GM21825 (cell line): ENCODE data around the gene CENPL.
"Not testable (repeated sequence)": the region's sequence is repeated elsewhere in the genome, so short reads cannot be mapped to it uniquely, and the experiment has no call there.

Source experiments
- ATAC-seq: cut with Tn5 transposase; IDR thresholded peaks from one replicate; pipeline ENCODE4 v1.9.1; 2021; ENCODE audit warnings: mild to moderate bottlenecking, moderate library complexity; ENCODE audit not compliant: unreplicated experiment

The CENPL gene

GRCh38 chr1:173857363-173857917 lies 32.8 kb upstream of the CENPL start:
- ATAC-seq, result no peak

- no peak for ATAC-seq
Observed at GRCh38 chr1:173856903-173857302, 32.2 kb upstream of the CENPL start.

GRCh38 chr1:173856014-173856413 lies 31.3 kb upstream of the CENPL start:
- no peak for ATAC-seq

- ATAC-seq, result no peak
Observed at GRCh38 chr1:173853074-173853473, 28.4 kb upstream of the CENPL start.

GRCh38 chr1:173852105-173852504 lies 27.4 kb upstream of the CENPL start:
- ATAC-seq, result no peak

- no peak for ATAC-seq
Observed at GRCh38 chr1:173832748-173833147, 8.1 kb upstream of the CENPL start.

GRCh38 chr1:173827611-173828010 lies 2.9 kb upstream of the CENPL start:
- ATAC-seq, result no peak

- ATAC-seq, result peak; percentile 35
Observed at GRCh38 chr1:173823781-173824314, 835 bp downstream of the CENPL start.

- no peak for ATAC-seq
Observed at GRCh38 chr1:173821680-173822079, 3.0 kb downstream of the CENPL start.

- no peak for ATAC-seq
Observed at GRCh38 chr1:173818459-173818858, 6.2 kb downstream of the CENPL start.

GRCh38 chr1:173813654-173814053 lies 11.0 kb downstream of the CENPL start:
- ATAC-seq, result not testable (repeated sequence)

- no peak for ATAC-seq
Observed at GRCh38 chr1:173802961-173803360, 21.7 kb downstream of the CENPL start.

- ATAC-seq, result not testable (repeated sequence)
Observed at GRCh38 chr1:173799995-173800394, 24.7 kb downstream of the CENPL start.

- no peak for ATAC-seq
Observed at GRCh38 chr1:173798078-173798477, 26.6 kb downstream of the CENPL start.

GRCh38 chr1:173789841-173790240 lies 34.8 kb downstream of the CENPL start:
- no peak for ATAC-seq

- ATAC-seq, result no peak
Observed at GRCh38 chr1:173784997-173785396, 39.7 kb downstream of the CENPL start.

- ATAC-seq, result no peak
Observed at GRCh38 chr1:173779936-173780335, 44.7 kb downstream of the CENPL start.

- no peak for ATAC-seq
Observed at GRCh38 chr1:173775578-173776226, 49.0 kb downstream of the CENPL start.

GRCh38 chr1:173771560-173771959 lies 53.1 kb downstream of the CENPL start:
- ATAC-seq, result no peak

GRCh38 chr1:173770330-173770729 lies 54.4 kb downstream of the CENPL start:
- not testable (repeated sequence) for ATAC-seq

- ATAC-seq, result no peak
Observed at GRCh38 chr1:173768827-173769226, 55.9 kb downstream of the CENPL start.

- ATAC-seq, result no peak
Observed at GRCh38 chr1:173768206-173768605, 56.5 kb downstream of the CENPL start.

- ATAC-seq, result not testable (repeated sequence)
Observed at GRCh38 chr1:173764331-173764730, 60.4 kb downstream of the CENPL start.
